ENCODE measurements around the gene RYR2. TPM values are rescaled to one million over a fixed set of nuclear protein-coding genes. Genes with fewer than 3 reads are reported as not detected.
A peak's percentile ranks its signal among the peaks of the same experiment; 100 is the strongest.

Gene RYR2
- total RNA-seq (not detected), polyA plus RNA-seq (not detected)

- Mint-ChIP-seq H3K27ac (peak within 1 kb of the TSS in 1 of 7 donors; percentile 30), H3K36me3 (peaks cover 0 to 4% of the 10 kb centered on the region in 2 donors), H3K4me3 (peak within 1 kb of the TSS in 7 of 8 donors; percentile 20 to 77 (median 39)), H3K9me3 (no peaks in the 10 kb centered on the region), H3K4me1 (peaks cover 10 to 22% (median 14%) of the 10 kb centered on the region in 4 donors), H3K27me3 (peaks cover 34 to 39% of the 10 kb centered on the region in 2 donors)
- no peak for DNase-seq
- intact Hi-C loops (cut with micrococcal nuclease), result no loop called here
- CTCF ChIA-PET (ENCODE audit: partially characterized antibody), result interaction anchor here (1.3 kb wide), 1 partner anchor 11 kb away, joined by 3 read pairs; no protein-coding TSS in a partner anchor
- Histone ChIP-seq H3K4me3 (ENCODE audit: low read length in 2 of 2) (no peak within 1 kb of the TSS), H3K36me3 (ENCODE audit: insufficient read depth, low read length) (no peaks in the 10 kb centered on the region), H3K9me3 (ENCODE audit: control insufficient read depth in 1 of 2, low read length in 2 of 2) (no peaks in the 10 kb centered on the region), H3K4me1 (ENCODE audit: insufficient read depth, low read length) (no peaks in the 10 kb centered on the region), H3K27ac (ENCODE audit: low read depth, low read length) (no peak within 1 kb of the TSS), H3K27me3 (ENCODE audit: insufficient read depth, low read length) (peaks cover 13% of the 10 kb centered on the region)
- POLR2A ChIA-PET (ENCODE audit: partially characterized antibody), result no interaction called here
These were observed at the start of gene RYR2 for GRCh38 chr1:237041795-237042525. Gene RYR2 (plus strand): TSS chr1:237042184. CDS start chr1:237042522, 338 bp downstream.

DNA sequence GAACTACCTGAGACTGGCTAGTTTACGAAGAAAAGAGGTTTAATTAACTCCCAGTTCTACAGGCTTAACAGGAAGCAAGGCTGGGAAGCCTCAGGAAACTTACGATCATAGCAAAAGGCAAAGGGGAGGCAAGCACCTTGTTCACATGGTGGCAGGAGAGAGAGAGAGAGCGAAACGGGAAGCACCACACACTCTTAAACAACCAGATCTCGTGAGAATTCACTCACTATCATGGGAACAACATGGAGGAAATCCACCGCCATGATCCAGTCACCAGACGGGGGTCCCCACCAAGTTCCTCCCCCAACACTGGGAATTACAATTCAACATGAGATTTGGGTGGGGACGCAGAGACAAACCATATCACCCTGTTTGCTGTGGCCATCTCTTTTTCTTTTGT is 49.5 kb upstream of the RYR2 start:
- Histone ChIP-seq H3K27me3 (ENCODE audit: insufficient read depth, low read length) (no peaks in the 10 kb centered on the region), H3K27ac (ENCODE audit: low read depth, low read length) (no peak overlapping the region), H3K4me1 (ENCODE audit: insufficient read depth, low read length) (no peaks in the 10 kb centered on the region), H3K9me3 (ENCODE audit: control insufficient read depth in 1 of 2, low read length in 2 of 2) (no peaks in the 10 kb centered on the region), H3K36me3 (ENCODE audit: insufficient read depth, low read length) (no peaks in the 10 kb centered on the region), H3K4me3 (ENCODE audit: low read length in 2 of 2) (no peak overlapping the region)
- Mint-ChIP-seq H3K27ac (no peak overlapping the region), H3K4me1 (no peaks in the 10 kb centered on the region), H3K27me3 (peaks cover 0 to 2% of the 10 kb centered on the region in 2 donors), H3K36me3 (no peaks in the 10 kb centered on the region), H3K4me3 (no peak overlapping the region), H3K9me3 (peaks cover 5 to 26% (median 12%) of the 10 kb centered on the region in 8 donors)
- DNase-seq, result no peak
- intact Hi-C loops (cut with micrococcal nuclease), result no loop called here
- POLR2A ChIA-PET (ENCODE audit: partially characterized antibody), result no interaction called here
- CTCF ChIA-PET (ENCODE audit: partially characterized antibody), result no interaction called here

DNA sequence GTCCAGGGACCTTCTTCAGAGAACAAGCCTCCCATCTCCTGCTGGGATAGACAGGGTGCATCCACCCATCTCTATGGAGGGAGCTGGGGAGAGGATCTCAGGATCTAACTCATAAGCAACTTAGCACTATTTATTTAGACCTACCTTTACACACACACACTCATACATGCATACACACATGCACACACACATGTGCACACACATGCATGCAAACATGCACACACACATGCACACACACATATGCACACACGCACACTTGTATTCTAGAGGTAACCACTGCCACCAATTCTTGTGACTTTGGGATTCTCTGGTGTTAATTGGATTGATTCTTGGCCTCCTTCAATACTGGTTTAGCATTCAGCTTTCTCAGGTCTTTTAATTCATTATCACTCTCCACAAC is 47.5 kb upstream of the RYR2 start:
- Histone ChIP-seq H3K4me1 (ENCODE audit: insufficient read depth, low read length) (no peaks in the 10 kb centered on the region), H3K27me3 (ENCODE audit: insufficient read depth, low read length) (no peaks in the 10 kb centered on the region), H3K4me3 (ENCODE audit: low read length in 2 of 2) (no peak overlapping the region), H3K27ac (ENCODE audit: low read depth, low read length) (no peak overlapping the region), H3K36me3 (ENCODE audit: insufficient read depth, low read length) (no peaks in the 10 kb centered on the region), H3K9me3 (ENCODE audit: control insufficient read depth in 1 of 2, low read length in 2 of 2) (no peaks in the 10 kb centered on the region)
- Mint-ChIP-seq H3K27me3 (peaks cover 0 to 2% of the 10 kb centered on the region in 2 donors), H3K4me3 (no peak overlapping the region), H3K9me3 (peaks cover 4 to 23% (median 7%) of the 10 kb centered on the region in 8 donors), H3K4me1 (no peaks in the 10 kb centered on the region), H3K36me3 (no peaks in the 10 kb centered on the region), H3K27ac (no peak overlapping the region)
- ChIA-PET POLR2A (ENCODE audit: partially characterized antibody) (no interaction called here), CTCF (ENCODE audit: partially characterized antibody) (no interaction called here)
- no peak for DNase-seq
- intact Hi-C loops (cut with micrococcal nuclease), result no loop called here

- H3K9me3 Mint-ChIP-seq, result peaks cover 0 to 5% (median 0%) of the 10 kb centered on the region in 8 donors
- intact Hi-C loops (cut with micrococcal nuclease), result no loop called here
- no peaks in the 10 kb centered on the region for H3K36me3 Mint-ChIP-seq
- H3K4me1 Mint-ChIP-seq, result no peaks in the 10 kb centered on the region
- DNase-seq, result no peak
- Histone ChIP-seq H3K27me3 (ENCODE audit: insufficient read depth, low read length) (no peaks in the 10 kb centered on the region), H3K9me3 (ENCODE audit: control insufficient read depth in 1 of 2, low read length in 2 of 2) (no peaks in the 10 kb centered on the region), H3K4me3 (ENCODE audit: low read length in 2 of 2) (no peak overlapping the region), H3K36me3 (ENCODE audit: insufficient read depth, low read length) (no peaks in the 10 kb centered on the region), H3K4me1 (ENCODE audit: insufficient read depth, low read length) (no peaks in the 10 kb centered on the region), H3K27ac (ENCODE audit: low read depth, low read length) (no peak overlapping the region)
- ChIA-PET POLR2A (ENCODE audit: partially characterized antibody) (no interaction called here), CTCF (ENCODE audit: partially characterized antibody) (no interaction called here)
- H3K4me3 Mint-ChIP-seq, result no peak overlapping the region
- peak overlapping the region in 1 of 7 donors; percentile 43 for H3K27ac Mint-ChIP-seq
- H3K27me3 Mint-ChIP-seq, result peaks cover 0 to 2% of the 10 kb centered on the region in 2 donors
These were observed 44.6 kb upstream of the RYR2 start for GRCh38 chr1:236997361-236997760.

GRCh38 chr1:236997882-236998281 is 44.1 kb upstream of the RYR2 start:
- Histone ChIP-seq H3K27me3 (ENCODE audit: insufficient read depth, low read length) (no peaks in the 10 kb centered on the region), H3K9me3 (ENCODE audit: control insufficient read depth in 1 of 2, low read length in 2 of 2) (no peaks in the 10 kb centered on the region), H3K27ac (ENCODE audit: low read depth, low read length) (no peak overlapping the region), H3K4me1 (ENCODE audit: insufficient read depth, low read length) (no peaks in the 10 kb centered on the region), H3K36me3 (ENCODE audit: insufficient read depth, low read length) (no peaks in the 10 kb centered on the region), H3K4me3 (ENCODE audit: low read length in 2 of 2) (no peak overlapping the region)
- ChIA-PET POLR2A (ENCODE audit: partially characterized antibody) (no interaction called here), CTCF (ENCODE audit: partially characterized antibody) (no interaction called here)
- DNase-seq, result no peak
- H3K9me3 Mint-ChIP-seq, result peaks cover 0 to 4% (median 0%) of the 10 kb centered on the region in 8 donors
- no peak overlapping the region for H3K4me3 Mint-ChIP-seq
- intact Hi-C loops (cut with micrococcal nuclease), result no loop called here
- no peaks in the 10 kb centered on the region for H3K36me3 Mint-ChIP-seq
- no peak overlapping the region for H3K27ac Mint-ChIP-seq
- no peaks in the 10 kb centered on the region for H3K4me1 Mint-ChIP-seq
- peaks cover 0 to 2% of the 10 kb centered on the region in 2 donors for H3K27me3 Mint-ChIP-seq

GRCh38 chr1:236998546-236998945 is 43.4 kb upstream of the RYR2 start:
- Histone ChIP-seq H3K9me3 (ENCODE audit: control insufficient read depth in 1 of 2, low read length in 2 of 2) (no peaks in the 10 kb centered on the region), H3K4me3 (ENCODE audit: low read length in 2 of 2) (no peak overlapping the region), H3K36me3 (ENCODE audit: insufficient read depth, low read length) (no peaks in the 10 kb centered on the region), H3K27ac (ENCODE audit: low read depth, low read length) (no peak overlapping the region), H3K27me3 (ENCODE audit: insufficient read depth, low read length) (no peaks in the 10 kb centered on the region), H3K4me1 (ENCODE audit: insufficient read depth, low read length) (no peaks in the 10 kb centered on the region)
- Mint-ChIP-seq H3K9me3 (peaks cover 0 to 2% (median 0%) of the 10 kb centered on the region in 8 donors), H3K4me3 (no peak overlapping the region), H3K27ac (no peak overlapping the region), H3K4me1 (no peaks in the 10 kb centered on the region), H3K36me3 (no peaks in the 10 kb centered on the region), H3K27me3 (peaks cover 0 to 2% of the 10 kb centered on the region in 2 donors)
- ChIA-PET POLR2A (ENCODE audit: partially characterized antibody) (no interaction called here), CTCF (ENCODE audit: partially characterized antibody) (no interaction called here)
- intact Hi-C loops (cut with micrococcal nuclease), result no loop called here
- no peak for DNase-seq

DNA sequence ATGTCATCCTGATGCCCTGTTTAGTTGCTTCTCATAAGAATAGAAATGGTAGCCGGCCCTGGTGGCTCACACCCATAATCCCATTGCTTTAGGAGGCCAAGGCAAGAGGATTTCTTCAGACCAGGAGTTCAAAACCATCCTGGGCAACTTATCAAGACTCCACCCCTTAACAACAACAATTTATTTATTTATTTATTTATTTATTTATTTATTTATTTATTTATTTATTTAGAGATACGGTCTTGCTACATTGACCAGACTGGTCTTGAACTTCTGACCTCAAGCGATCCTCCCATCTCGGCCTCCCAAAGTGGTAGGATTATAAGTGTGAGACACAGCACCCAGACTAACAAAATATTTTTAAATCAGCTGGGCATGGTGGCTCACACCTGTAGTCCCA is 41.8 kb upstream of the RYR2 start:
- H3K4me1 Mint-ChIP-seq, result no peaks in the 10 kb centered on the region
- intact Hi-C loops (cut with micrococcal nuclease), result no loop called here
- no peak overlapping the region for H3K4me3 ChIP-seq (ENCODE audit: low read length in 2 of 2)
- peaks cover 0 to 2% (median 0%) of the 10 kb centered on the region in 8 donors for H3K9me3 Mint-ChIP-seq
- H3K27ac Mint-ChIP-seq, result no peak overlapping the region
- peaks cover 2 to 4% of the 10 kb centered on the region in 2 donors for H3K27me3 Mint-ChIP-seq
- H3K36me3 Mint-ChIP-seq, result no peaks in the 10 kb centered on the region
- H3K9me3 ChIP-seq (ENCODE audit: control insufficient read depth in 1 of 2, low read length in 2 of 2), result no peaks in the 10 kb centered on the region
- H3K36me3 ChIP-seq (ENCODE audit: insufficient read depth, low read length), result no peaks in the 10 kb centered on the region
- H3K4me3 Mint-ChIP-seq, result no peak overlapping the region
- no peaks in the 10 kb centered on the region for H3K27me3 ChIP-seq (ENCODE audit: insufficient read depth, low read length)
- CTCF ChIA-PET (ENCODE audit: partially characterized antibody), result no interaction called here
- no peak for DNase-seq
- no peaks in the 10 kb centered on the region for H3K4me1 ChIP-seq (ENCODE audit: insufficient read depth, low read length)
- H3K27ac ChIP-seq (ENCODE audit: low read depth, low read length), result no peak overlapping the region
- POLR2A ChIA-PET (ENCODE audit: partially characterized antibody), result no interaction called here

All from CD4-positive, alpha-beta memory T cell (primary cell).